SIG-M5 treated with dmso at 0.1 percent for 504 hours (cell line): ENCODE results near the gene ST8SIA5.
A peak's percentile ranks its signal among the peaks of the same experiment; 100 is the strongest.
"Not testable (repeated sequence)": the region's sequence is repeated elsewhere in the genome, so short reads cannot be mapped to it uniquely, and the experiment has no call there.

ENCODE experiments used
- DNase-seq: peaks from one replicate; lab custom pipeline; 2025; ENCODE audit not compliant: unreplicated experiment; lab: John Stamatoyannopoulos, UW

Gene ST8SIA5

GRCh38 chr18:46756559-46757201 lies at the start of gene ST8SIA5:
ST8SIA5 (minus strand) TSS chr18:46757053; CDS start chr18:46756508, 545 bp downstream.
- peak; percentile 19 for DNase-seq

GRCh38 chr18:46795945-46796344 lies 39.1 kb upstream of the ST8SIA5 start:
- DNase-seq: not testable (repeated sequence)

GRCh38 chr18:46794607-46795006 lies 37.8 kb upstream of the ST8SIA5 start:
- DNase-seq: no peak

- DNase-seq: no peak
Observed at GRCh38 chr18:46793565-46793964, 36.7 kb upstream of the ST8SIA5 start.

- no peak for DNase-seq
Observed at GRCh38 chr18:46789088-46789487, 32.2 kb upstream of the ST8SIA5 start.

GRCh38 chr18:46787674-46788073 lies 30.8 kb upstream of the ST8SIA5 start:
- no peak for DNase-seq

- DNase-seq: peak; percentile 80
Observed at GRCh38 chr18:46772357-46772756, 15.5 kb upstream of the ST8SIA5 start.

GRCh38 chr18:46771141-46771540 lies 14.3 kb upstream of the ST8SIA5 start:
- no peak for DNase-seq

- DNase-seq: no peak
Observed at GRCh38 chr18:46770708-46771107, 13.9 kb upstream of the ST8SIA5 start.

GRCh38 chr18:46768166-46768921 lies 11.5 kb upstream of the ST8SIA5 start:
- no peak for DNase-seq

GRCh38 chr18:46767217-46767616 lies 10.4 kb upstream of the ST8SIA5 start:
- no peak for DNase-seq

- no peak for DNase-seq
Observed at GRCh38 chr18:46764586-46764985, 7.7 kb upstream of the ST8SIA5 start.

- no peak for DNase-seq
Observed at GRCh38 chr18:46761059-46761769, 4.4 kb upstream of the ST8SIA5 start.

- DNase-seq: no peak
Observed at GRCh38 chr18:46759890-46760289, 3.0 kb upstream of the ST8SIA5 start.

GRCh38 chr18:46756025-46756558 lies 761 bp downstream of the ST8SIA5 start:
- no peak for DNase-seq

- peak; percentile 53 for DNase-seq
Observed at GRCh38 chr18:46755315-46756024, 1.4 kb downstream of the ST8SIA5 start.

GRCh38 chr18:46754661-46755292 lies 2.1 kb downstream of the ST8SIA5 start:
- DNase-seq: no peak

- peak; percentile 83 for DNase-seq
Observed at GRCh38 chr18:46754188-46754587, 2.7 kb downstream of the ST8SIA5 start.

GRCh38 chr18:46751882-46752281 lies 5.0 kb downstream of the ST8SIA5 start:
- no peak for DNase-seq

GRCh38 chr18:46750626-46751025 lies 6.2 kb downstream of the ST8SIA5 start:
- DNase-seq: no peak

GRCh38 chr18:46748466-46748865 lies 8.4 kb downstream of the ST8SIA5 start:
- no peak for DNase-seq
